ENCODE results near the gene RNASEH1. TPM values are rescaled to one million over a fixed set of nuclear protein-coding genes. Genes with fewer than 3 reads are reported as not detected.

Gene RNASEH1
- 21.1 to 24.3 TPM (median 22.5 TPM) in 3 replicates for total RNA-seq

- no peaks in the 10 kb centered on the region for H3K9me3 Mint-ChIP-seq
- H3K27ac Mint-ChIP-seq, result peak within 1 kb of the TSS; percentile 97
- H3K36me3 Mint-ChIP-seq, result peaks cover 19% of the 10 kb centered on the region
- peak; percentile 98 to 100 for DNase-seq (ENCODE audit: low spot score in 2 of 2, unreplicated experiment in 2 of 2)
- no peak for TF ChIP-seq CTCF (IDR thresholded peaks at IDR 0.05; ENCODE audit: unreplicated experiment)
- H3K4me1 Mint-ChIP-seq, result peaks cover 17% of the 10 kb centered on the region
- H3K27me3 Mint-ChIP-seq (ENCODE audit: low read depth), result no peaks in the 10 kb centered on the region
- peak within 1 kb of the TSS; percentile 86 for H3K4me3 Mint-ChIP-seq
Measured at GRCh38 chr2:3558205-3559014, at the start of gene RNASEH1. RNASEH1 (minus strand) TSS chr2:3558333; CDS start chr2:3558260, 73 bp downstream.

GRCh38 chr2:3606370-3607201 lies 48.5 kb upstream of the RNASEH1 start:
- Mint-ChIP-seq H3K27ac (no peak overlapping the region), H3K9me3 (no peaks in the 10 kb centered on the region), H3K36me3 (no peaks in the 10 kb centered on the region), H3K4me3 (no peak overlapping the region), H3K27me3 (ENCODE audit: low read depth) (peaks cover 3% of the 10 kb centered on the region), H3K4me1 (no peaks in the 10 kb centered on the region)
- no peak for DNase-seq (ENCODE audit: low spot score in 2 of 2, unreplicated experiment in 2 of 2)
- no peak for TF ChIP-seq CTCF (IDR thresholded peaks at IDR 0.05; ENCODE audit: unreplicated experiment)

GRCh38 chr2:3606028-3606369 lies 47.9 kb upstream of the RNASEH1 start:
- Mint-ChIP-seq H3K4me1 (no peaks in the 10 kb centered on the region), H3K27me3 (ENCODE audit: low read depth) (peaks cover 3% of the 10 kb centered on the region), H3K36me3 (no peaks in the 10 kb centered on the region), H3K4me3 (no peak overlapping the region), H3K9me3 (no peaks in the 10 kb centered on the region), H3K27ac (no peak overlapping the region)
- DNase-seq (ENCODE audit: low spot score in 2 of 2, unreplicated experiment in 2 of 2), result no peak
- TF ChIP-seq CTCF (IDR thresholded peaks at IDR 0.05; ENCODE audit: unreplicated experiment), result no peak

- H3K36me3 Mint-ChIP-seq, result no peaks in the 10 kb centered on the region
- no peak for DNase-seq (ENCODE audit: low spot score in 2 of 2, unreplicated experiment in 2 of 2)
- no peak overlapping the region for H3K4me3 Mint-ChIP-seq
- H3K27ac Mint-ChIP-seq, result no peak overlapping the region
- no peak for TF ChIP-seq CTCF (IDR thresholded peaks at IDR 0.05; ENCODE audit: unreplicated experiment)
- H3K27me3 Mint-ChIP-seq (ENCODE audit: low read depth), result peaks cover 3% of the 10 kb centered on the region
- no peaks in the 10 kb centered on the region for H3K4me1 Mint-ChIP-seq
- no peaks in the 10 kb centered on the region for H3K9me3 Mint-ChIP-seq
Measured at GRCh38 chr2:3604991-3605961, 47.1 kb upstream of the RNASEH1 start.

GRCh38 chr2:3604207-3604877 lies 46.2 kb upstream of the RNASEH1 start:
- Mint-ChIP-seq H3K4me3 (no peak overlapping the region), H3K9me3 (no peaks in the 10 kb centered on the region), H3K4me1 (no peaks in the 10 kb centered on the region), H3K27ac (no peak overlapping the region), H3K27me3 (ENCODE audit: low read depth) (peaks cover 3% of the 10 kb centered on the region), H3K36me3 (no peaks in the 10 kb centered on the region)
- TF ChIP-seq CTCF (IDR thresholded peaks at IDR 0.05; ENCODE audit: unreplicated experiment), result no peak
- DNase-seq (ENCODE audit: low spot score in 2 of 2, unreplicated experiment in 2 of 2), result no peak

All from mesothelial cell of epicardium (in vitro differentiated cells).